Muscle layer of colon (tissue), 2 donors: ENCODE measurements around the gene FILIP1L.

Source experiments
- H3K27ac ChIP-seq: one replicate; pipeline ENCODE4 v1.7.0; 2013; ENCODE audit warnings: low read depth, mild to moderate bottlenecking, low read length, moderate library complexity
- H3K27me3 ChIP-seq, 2 donors: one replicate each; pipeline ENCODE4 v1.7.0; 2013; ENCODE audit warnings: low read length in 2 of 2, mild to moderate bottlenecking in 2 of 2; ENCODE audit not compliant: insufficient read depth in 2 of 2, control insufficient read depth in 1 of 2
- H3K36me3 ChIP-seq: one replicate; pipeline ENCODE4 v1.7.0; 2013; ENCODE audit warnings: mild to moderate bottlenecking, low read length; ENCODE audit not compliant: insufficient read depth
- H3K4me1 ChIP-seq: one replicate; pipeline ENCODE4 v1.7.0; 2013; ENCODE audit warnings: mild to moderate bottlenecking, low read length; ENCODE audit not compliant: insufficient read depth
- H3K4me3 ChIP-seq, 2 donors: one replicate each; pipeline ENCODE4 v1.7.0; 2013; ENCODE audit warnings: low read length in 2 of 2, low read depth in 1 of 2, mild to moderate bottlenecking in 1 of 2, moderate library complexity in 1 of 2
- H3K9ac ChIP-seq: one replicate; pipeline ENCODE4 v1.7.0; 2013; ENCODE audit warnings: low read length
- H3K9me3 ChIP-seq: one replicate; pipeline ENCODE4 v1.7.0; 2013; ENCODE audit warnings: mild to moderate bottlenecking, low read length
- donor health status: abdominal sarcoma.
- donor health status: Adenocarcinoma of cecum.

The FILIP1L gene

GRCh38 chr3:99836681-99837080 is 277.6 kb downstream of the FILIP1L start:
- Histone ChIP-seq H3K36me3 (no peaks in the 10 kb centered on the region), H3K4me3 (no peak overlapping the region), H3K4me1 (no peaks in the 10 kb centered on the region), H3K9ac (no peak overlapping the region), H3K9me3 (no peaks in the 10 kb centered on the region), H3K27ac (no peak overlapping the region), H3K27me3 (no peaks in the 10 kb centered on the region)

- no peak overlapping the region for H3K27ac ChIP-seq
- H3K9me3 ChIP-seq, result no peaks in the 10 kb centered on the region
- H3K36me3 ChIP-seq, result no peaks in the 10 kb centered on the region
These were observed 279.9 kb downstream of the FILIP1L start for GRCh38 chr3:99834211-99834957.

GRCh38 chr3:99833617-99834205 is 280.6 kb downstream of the FILIP1L start:
- H3K27ac ChIP-seq, result no peak overlapping the region
- H3K4me3 ChIP-seq, result no peak overlapping the region
- no peaks in the 10 kb centered on the region for H3K27me3 ChIP-seq
- H3K36me3 ChIP-seq, result no peaks in the 10 kb centered on the region
- H3K9ac ChIP-seq, result no peak overlapping the region
- H3K4me1 ChIP-seq, result no peaks in the 10 kb centered on the region
- H3K9me3 ChIP-seq, result no peaks in the 10 kb centered on the region

More at GRCh38 chr3:99834211-99834957, 279.9 kb downstream of the FILIP1L start:
- H3K4me3 ChIP-seq, result no peak overlapping the region
- H3K27me3 ChIP-seq, result no peaks in the 10 kb centered on the region
- H3K9ac ChIP-seq, result no peak overlapping the region
- H3K4me1 ChIP-seq, result no peaks in the 10 kb centered on the region

- Histone ChIP-seq H3K36me3 (no peaks in the 10 kb centered on the region), H3K4me3 (no peak overlapping the region), H3K27me3 (no peaks in the 10 kb centered on the region), H3K4me1 (no peaks in the 10 kb centered on the region), H3K9ac (no peak overlapping the region), H3K27ac (no peak overlapping the region), H3K9me3 (no peaks in the 10 kb centered on the region)
These were observed 284.5 kb downstream of the FILIP1L start for GRCh38 chr3:99829844-99830243.

GRCh38 chr3:99825004-99825640 is 289.2 kb downstream of the FILIP1L start:
- H3K9me3 ChIP-seq, result no peaks in the 10 kb centered on the region
- H3K36me3 ChIP-seq, result no peaks in the 10 kb centered on the region
- H3K9ac ChIP-seq, result no peak overlapping the region
- H3K27me3 ChIP-seq, result no peaks in the 10 kb centered on the region
- no peak overlapping the region for H3K27ac ChIP-seq
- no peaks in the 10 kb centered on the region for H3K4me1 ChIP-seq
- H3K4me3 ChIP-seq, result no peak overlapping the region

GRCh38 chr3:99823723-99824711 is 290.3 kb downstream of the FILIP1L start:
- H3K4me1 ChIP-seq, result peaks cover under 1% of the 10 kb centered on the region
- no peak overlapping the region for H3K4me3 ChIP-seq
- no peaks in the 10 kb centered on the region for H3K36me3 ChIP-seq
- no peak overlapping the region for H3K27ac ChIP-seq
- H3K9ac ChIP-seq, result no peak overlapping the region
- no peaks in the 10 kb centered on the region for H3K9me3 ChIP-seq
- H3K27me3 ChIP-seq, result no peaks in the 10 kb centered on the region

GRCh38 chr3:99818818-99819217 is 295.5 kb downstream of the FILIP1L start:
- peak overlapping the region in 1 of 2 donors; percentile 84 for H3K4me3 ChIP-seq
- peaks cover 17% of the 10 kb centered on the region for H3K4me1 ChIP-seq
- H3K27me3 ChIP-seq, result no peaks in the 10 kb centered on the region
- no peaks in the 10 kb centered on the region for H3K9me3 ChIP-seq
- H3K36me3 ChIP-seq, result no peaks in the 10 kb centered on the region
- H3K9ac ChIP-seq, result peak overlapping the region; percentile 94
- H3K27ac ChIP-seq, result no peak overlapping the region

GRCh38 chr3:99817437-99818240 is 296.7 kb downstream of the FILIP1L start, which contains the start of gene CMSS1:
TSS of gene CMSS1 (plus strand) at chr3:99817862.
- Histone ChIP-seq H3K9me3 (no peaks in the 10 kb centered on the region), H3K4me1 (peaks cover 17% of the 10 kb centered on the region), H3K4me3 (peak within 1 kb of the TSS; percentile 75 to 84), H3K9ac (peak within 1 kb of the TSS; percentile 94), H3K27ac (peak within 1 kb of the TSS; percentile 81), H3K36me3 (no peaks in the 10 kb centered on the region), H3K27me3 (no peaks in the 10 kb centered on the region)

- H3K9me3 ChIP-seq, result no peaks in the 10 kb centered on the region
- peak overlapping the region; percentile 75 to 84 for H3K4me3 ChIP-seq
- H3K27ac ChIP-seq, result peak overlapping the region; percentile 81
- no peaks in the 10 kb centered on the region for H3K27me3 ChIP-seq
- peak overlapping the region; percentile 94 for H3K9ac ChIP-seq
- peaks cover 17% of the 10 kb centered on the region for H3K4me1 ChIP-seq
- H3K36me3 ChIP-seq, result no peaks in the 10 kb centered on the region
These were observed 297.3 kb downstream of the FILIP1L start for GRCh38 chr3:99817047-99817436.

GRCh38 chr3:99810403-99810802 is 303.9 kb downstream of the FILIP1L start:
- Histone ChIP-seq H3K4me1 (no peaks in the 10 kb centered on the region), H3K9ac (no peak overlapping the region), H3K4me3 (no peak overlapping the region), H3K36me3 (no peaks in the 10 kb centered on the region), H3K9me3 (no peaks in the 10 kb centered on the region), H3K27me3 (no peaks in the 10 kb centered on the region), H3K27ac (no peak overlapping the region)
